HEK293 (cell line): Measurements from ENCODE around the gene TMEM81.

Experiments used
- CTCF ChIP-seq: fragments of 450-650 bp; formaldehyde crosslinking; IDR thresholded peaks from 2 replicates; pipeline ENCODE4 v1.5.1; 2016; ENCODE audit warnings: missing biosample characterization, missing genetic modification characterization
- KLF7 ChIP-seq: fragments of 450-650 bp; formaldehyde crosslinking; IDR thresholded peaks from 2 replicates; pipeline ENCODE4 v1.5.1; 2016; ENCODE audit warnings: missing biosample characterization, missing genetic modification characterization, borderline replicate concordance
- PBX3 ChIP-seq: sonication (generic); formaldehyde crosslinking; IDR thresholded peaks from 2 replicates; pipeline ENCODE4 v1.8.1; 2022; ENCODE audit warnings: mild to moderate bottlenecking, moderate library complexity, missing genetic modification reagents
- REPIN1 ChIP-seq: fragments of 450-650 bp; formaldehyde crosslinking; IDR thresholded peaks from 2 replicates; pipeline ENCODE4 v1.5.1; 2017; ENCODE audit warnings: missing biosample characterization, missing genetic modification characterization, low read depth
- TSHZ1 ChIP-seq: fragments of 450-650 bp; formaldehyde crosslinking; IDR thresholded peaks from 2 replicates; pipeline ENCODE4 v1.5.1; 2016; ENCODE audit warnings: missing biosample characterization, missing genetic modification characterization, borderline replicate concordance
- WT1 ChIP-seq: fragments of 450-650 bp; formaldehyde crosslinking; IDR thresholded peaks from 2 replicates; pipeline ENCODE4 v1.5.1; 2016; ENCODE audit warnings: missing biosample characterization, missing genetic modification characterization
- ZFP3 ChIP-seq: fragments of 450-650 bp; formaldehyde crosslinking; IDR thresholded peaks from 2 replicates; pipeline ENCODE4 v1.5.1; 2016; ENCODE audit warnings: low read depth, missing biosample characterization, missing genetic modification characterization
- ZNF157 ChIP-seq: fragments of 450-650 bp; formaldehyde crosslinking; IDR thresholded peaks from 2 replicates; pipeline ENCODE4 v1.5.1; 2016; ENCODE audit warnings: missing biosample characterization, missing genetic modification characterization
- ZNF223 ChIP-seq: fragments of 450-650 bp; formaldehyde crosslinking; IDR thresholded peaks from 2 replicates; pipeline ENCODE4 v1.5.1; 2016; ENCODE audit warnings: missing biosample characterization, missing genetic modification characterization
- ZNF350 ChIP-seq: fragments of 450-650 bp; formaldehyde crosslinking; IDR thresholded peaks from 2 replicates; pipeline ENCODE4 v1.5.0; 2017; ENCODE audit warnings: missing biosample characterization, mild to moderate bottlenecking, missing genetic modification characterization
- ZNF785 ChIP-seq: fragments of 450-650 bp; formaldehyde crosslinking; IDR thresholded peaks from 2 replicates; pipeline ENCODE4 v1.5.1; 2016; ENCODE audit warnings: missing biosample characterization, missing genetic modification characterization
- ZSCAN18 ChIP-seq: fragments of 450-650 bp; formaldehyde crosslinking; IDR thresholded peaks from 2 replicates; pipeline ENCODE4 v1.5.1; 2016; ENCODE audit warnings: missing biosample characterization, missing genetic modification characterization

- TF ChIP-seq CTCF (no peak), ZFP3 (no peak), ZSCAN18 (tag by site-specific recombination) (no peak), ZNF223 (tag by site-specific recombination) (no peak), REPIN1 (tag by site-specific recombination) (no peak), KLF7 (tag by site-specific recombination) (no peak), ZNF350 (tag by site-specific recombination) (no peak), ZNF785 (tag by site-specific recombination) (no peak), WT1 (tag by site-specific recombination) (no peak), ZNF157 (tag by site-specific recombination) (no peak), TSHZ1 (tag by site-specific recombination) (no peak), PBX3 (CRISPR knock-in tag) (no peak)
Measured at GRCh38 chr1:205118752-205119151, 34.5 kb upstream of the TMEM81 start.
